HG03520 (cell line): ENCODE measurements around the gene TMEM178B.
"Not testable (repeated sequence)": the region's sequence is repeated elsewhere in the genome, so short reads cannot be mapped to it uniquely, and the experiment has no call there.

Source experiments
- ATAC-seq: cut with Tn5 transposase; IDR thresholded peaks from one replicate; pipeline ENCODE4 v1.9.1; 2021; ENCODE audit warnings: mild to moderate bottlenecking, moderate library complexity; ENCODE audit not compliant: unreplicated experiment

Gene TMEM178B

DNA sequence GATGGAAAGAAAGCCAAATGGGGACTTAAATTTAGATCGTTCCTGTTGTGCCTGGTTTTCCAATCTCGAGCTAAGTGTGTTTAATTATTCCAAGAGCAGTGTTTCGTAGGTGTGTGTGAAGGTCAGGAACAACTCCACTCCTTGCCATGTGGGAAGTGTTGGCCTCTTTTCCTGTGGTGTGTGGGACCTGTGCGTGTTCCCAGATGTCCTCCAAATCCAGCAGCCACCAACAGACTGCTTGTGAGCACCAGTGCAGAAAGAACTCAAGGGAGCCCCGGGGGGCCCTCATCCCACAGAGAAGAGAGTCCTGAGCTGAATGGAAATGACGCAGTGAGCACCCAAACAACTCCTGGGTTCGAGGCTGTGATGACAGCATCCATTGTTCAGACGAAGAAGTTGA lies 227.7 kb downstream of the TMEM178B start:
- ATAC-seq: no peak

DNA sequence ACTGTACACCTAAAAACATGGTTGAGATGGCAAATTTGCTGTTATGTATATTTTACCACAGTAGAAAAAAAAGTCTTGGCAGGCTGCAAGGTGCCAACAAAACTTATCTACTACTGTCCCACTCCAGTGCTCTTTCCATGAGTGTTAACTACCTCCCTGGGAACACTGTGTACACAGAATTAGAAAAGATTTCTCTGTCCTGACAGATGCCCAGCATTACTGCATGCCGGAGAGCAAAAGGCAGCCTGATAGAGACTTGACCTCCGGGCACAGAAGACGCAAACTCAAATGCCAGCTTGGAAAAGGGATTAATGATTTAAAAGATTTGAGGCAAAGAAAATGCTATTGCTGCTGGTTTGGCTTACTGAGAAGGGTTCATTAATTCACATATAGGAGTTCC lies 228.8 kb downstream of the TMEM178B start:
- ATAC-seq: no peak

DNA sequence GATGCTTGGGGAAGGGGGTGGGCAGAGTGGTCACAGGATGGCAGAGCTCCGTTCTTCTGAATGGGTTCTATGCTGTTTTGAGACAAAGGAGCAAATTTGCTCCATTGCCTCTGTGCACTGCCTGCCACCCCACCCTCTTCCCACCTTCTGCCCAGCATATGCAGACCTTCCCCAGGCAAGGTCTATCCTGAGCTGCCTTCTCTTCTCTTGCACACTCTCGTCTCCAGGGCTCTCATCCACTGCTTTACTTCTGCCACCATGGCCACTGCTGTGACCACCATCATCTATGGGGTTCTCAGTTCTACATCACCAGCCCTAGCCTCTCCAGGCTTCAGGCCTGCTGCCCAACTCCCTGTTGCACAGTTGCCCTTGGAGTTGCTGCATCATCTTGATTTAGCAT lies 230.4 kb downstream of the TMEM178B start:
- ATAC-seq: no peak

DNA sequence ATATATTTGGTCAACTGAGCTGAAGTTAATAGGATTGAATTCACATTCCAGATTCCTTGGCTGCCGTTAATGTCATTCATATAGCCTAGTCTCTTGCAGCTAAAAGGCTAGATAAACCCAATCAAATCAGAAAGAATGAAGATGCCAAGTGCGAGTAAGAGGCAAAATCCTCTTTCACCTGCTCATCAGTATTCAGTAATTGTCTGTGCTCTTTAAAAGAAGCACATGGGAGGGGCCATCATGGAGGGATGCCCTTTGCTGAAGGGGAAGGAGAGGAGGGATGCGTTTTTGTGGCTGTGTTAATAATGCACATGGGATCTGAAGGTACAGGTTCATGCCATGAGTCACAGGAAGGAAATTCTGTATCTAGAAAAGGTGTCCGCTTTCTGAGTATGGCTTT lies 232.2 kb downstream of the TMEM178B start:
- no peak for ATAC-seq

DNA sequence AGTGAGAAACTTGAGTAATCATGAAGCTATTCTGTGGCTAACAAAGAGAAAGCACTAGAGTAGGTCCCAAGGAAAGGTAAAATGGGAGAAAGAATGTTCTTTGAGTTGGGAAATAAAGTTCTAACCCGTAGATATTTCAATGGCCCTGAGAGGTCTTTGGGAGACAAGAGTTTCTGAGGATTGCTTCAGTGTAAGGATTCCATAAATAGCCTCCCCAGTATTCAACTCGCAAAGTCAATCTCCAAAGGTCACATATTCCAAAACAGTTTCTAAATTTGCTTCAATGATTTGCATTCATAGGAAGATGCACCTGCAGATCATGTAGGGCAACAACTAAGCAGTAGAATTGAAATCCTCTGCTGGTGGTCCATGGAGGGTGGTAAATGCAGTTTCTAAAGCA lies 238.5 kb downstream of the TMEM178B start:
- ATAC-seq: no peak

DNA sequence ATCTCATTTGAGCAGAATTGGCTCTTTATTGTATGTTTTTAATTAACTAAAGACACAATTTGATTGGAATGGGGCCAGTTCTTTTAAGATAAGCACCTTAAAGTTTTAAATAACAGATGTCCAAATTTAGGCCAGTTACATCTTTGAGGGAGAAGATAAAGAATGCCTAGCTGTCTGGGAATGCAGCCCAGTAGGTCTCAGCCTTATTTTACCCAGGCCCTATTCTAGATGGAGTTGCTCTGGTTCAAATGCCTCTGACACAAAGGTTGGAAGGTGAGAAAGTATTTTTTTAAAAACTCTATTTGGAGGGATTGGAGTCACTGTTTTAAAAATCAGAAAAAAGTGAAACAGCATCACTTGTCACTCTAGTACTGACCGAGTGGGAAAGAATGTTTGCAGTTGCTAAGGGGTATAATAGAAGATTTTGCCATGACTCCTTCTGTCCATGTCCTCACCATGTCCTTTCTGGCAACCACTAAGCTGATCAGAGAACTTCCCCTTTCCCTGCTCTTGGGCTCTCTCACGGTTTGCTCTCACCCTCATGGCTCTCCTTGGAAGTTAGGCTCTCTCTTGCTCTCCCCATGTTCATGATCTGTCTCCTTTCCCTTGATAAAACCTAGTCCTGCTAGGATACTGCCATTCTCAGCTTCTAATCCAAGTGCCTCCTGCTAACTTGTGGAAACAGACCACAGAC lies 239.1 kb downstream of the TMEM178B start:
- ATAC-seq: no peak

DNA sequence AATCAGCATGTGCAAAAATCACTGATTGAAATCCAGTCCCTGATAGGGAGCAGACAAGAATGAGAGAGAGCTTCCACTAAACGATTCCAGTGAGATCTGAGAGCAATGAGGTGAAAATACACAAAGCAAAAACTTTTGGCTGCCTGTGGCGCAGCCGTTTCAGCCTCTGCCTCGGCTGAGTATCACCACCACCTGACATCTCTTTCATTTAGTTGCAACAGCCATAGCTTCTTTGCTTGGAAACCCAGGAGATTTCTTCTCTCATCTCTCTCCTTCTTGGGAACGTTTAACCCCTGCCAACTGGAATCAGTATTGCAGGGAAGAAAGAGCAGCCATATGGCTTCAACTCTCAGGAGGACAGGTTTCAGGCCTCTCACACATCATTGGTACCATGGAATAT lies 240.0 kb downstream of the TMEM178B start:
- no peak for ATAC-seq

DNA sequence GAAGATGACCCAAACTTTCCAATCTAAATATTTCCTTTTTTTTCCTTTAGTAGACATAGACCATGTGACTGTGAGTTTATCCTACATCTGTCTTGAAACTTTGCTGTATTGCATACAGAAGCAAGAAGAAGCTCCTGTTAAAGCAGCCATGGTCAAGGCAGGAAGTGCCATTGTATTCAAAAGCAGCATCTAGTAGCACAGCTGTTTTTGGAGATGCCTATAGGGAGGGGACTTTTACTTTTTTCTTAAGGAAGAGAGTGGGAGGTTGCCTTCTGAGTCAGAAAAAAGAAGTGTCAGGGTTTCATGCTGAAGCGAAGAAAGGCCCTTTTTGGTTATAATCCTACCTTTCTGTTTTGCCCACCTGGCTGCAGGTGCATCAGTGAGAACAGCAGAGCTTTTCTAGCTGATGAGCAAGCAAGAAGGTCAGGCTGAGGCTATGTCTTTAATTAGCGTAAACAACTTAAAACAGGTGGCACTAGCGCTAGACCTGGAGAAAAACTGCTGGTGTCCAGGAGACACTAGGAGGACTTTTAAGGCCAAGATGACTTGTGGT lies 243.2 kb downstream of the TMEM178B start:
- ATAC-seq: no peak

DNA sequence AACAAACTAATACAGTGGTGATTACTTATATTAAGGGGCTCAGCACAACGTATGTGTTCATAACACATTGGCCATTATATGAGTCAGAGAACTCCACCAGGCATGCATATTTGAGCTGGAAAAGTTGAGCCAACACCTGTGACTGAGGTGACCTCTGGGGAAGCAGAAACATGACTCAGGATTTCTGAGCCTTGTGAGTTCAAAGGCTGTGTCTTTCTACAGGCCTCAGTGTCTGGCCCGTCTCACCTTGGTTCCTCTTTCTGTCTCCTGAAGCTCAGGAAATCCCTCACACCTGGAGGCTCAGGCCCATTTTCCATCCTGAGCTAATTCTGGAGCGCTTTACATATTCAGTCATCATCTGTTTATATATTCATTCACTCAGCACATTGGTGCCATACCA lies 246.4 kb downstream of the TMEM178B start:
- no peak for ATAC-seq

DNA sequence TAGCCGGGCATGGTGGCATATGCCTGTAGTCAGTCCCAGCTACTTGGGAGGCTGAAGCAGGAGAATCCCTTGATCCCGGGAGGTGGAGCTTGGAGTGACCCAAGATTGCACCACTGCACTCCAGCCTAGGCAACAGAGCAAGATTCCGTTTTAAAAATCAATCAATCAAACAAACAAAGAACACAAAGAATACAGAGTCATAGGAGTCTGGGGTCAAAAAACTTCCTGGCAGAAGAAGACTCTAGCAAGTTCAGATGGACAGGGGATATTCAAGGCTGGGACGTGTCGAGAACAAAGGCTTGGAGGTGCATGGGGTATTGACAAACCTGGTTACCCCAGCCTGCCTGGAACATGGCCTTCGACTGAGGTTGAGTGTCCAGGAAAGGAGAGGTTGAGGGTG lies 248.5 kb downstream of the TMEM178B start:
- ATAC-seq: no peak

DNA sequence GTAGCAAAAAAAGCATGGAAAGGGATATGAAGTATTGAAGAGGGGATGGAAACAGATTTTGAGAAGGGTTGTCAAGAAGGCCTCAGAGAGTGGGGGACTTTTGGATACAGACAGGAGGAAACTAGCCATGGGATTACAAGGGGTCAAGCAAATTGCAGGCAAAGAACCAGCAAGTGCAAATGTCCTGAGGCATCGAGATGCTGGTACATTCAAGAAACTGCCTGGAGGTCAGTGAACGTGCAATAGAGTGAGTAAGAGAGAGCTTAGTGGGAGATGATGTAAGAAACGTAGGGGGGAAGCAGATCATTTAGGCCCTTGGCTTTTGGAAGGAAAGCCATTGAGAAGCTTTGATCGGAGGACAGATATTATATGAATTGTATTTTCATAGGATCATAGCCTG lies 250.0 kb downstream of the TMEM178B start:
- no peak for ATAC-seq

DNA sequence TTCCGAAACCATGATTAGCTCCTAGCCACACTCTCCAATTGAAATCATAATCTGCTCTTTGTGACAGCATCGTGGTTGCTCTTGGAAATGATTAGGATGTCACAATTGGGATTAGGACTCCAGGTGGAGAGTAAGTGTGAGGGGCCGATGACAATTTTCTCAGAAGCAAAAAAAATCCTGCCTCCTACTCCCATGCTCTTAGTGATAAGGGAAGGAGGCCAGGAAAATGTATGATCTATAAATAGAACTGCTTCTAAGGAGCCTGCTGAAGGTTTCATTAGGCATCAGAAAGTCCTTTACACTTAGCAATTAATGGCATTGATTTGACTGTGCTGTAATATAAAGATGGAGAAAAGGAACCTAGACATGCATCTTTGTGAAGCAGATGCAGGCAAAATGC lies 251.0 kb downstream of the TMEM178B start:
- ATAC-seq: no peak

DNA sequence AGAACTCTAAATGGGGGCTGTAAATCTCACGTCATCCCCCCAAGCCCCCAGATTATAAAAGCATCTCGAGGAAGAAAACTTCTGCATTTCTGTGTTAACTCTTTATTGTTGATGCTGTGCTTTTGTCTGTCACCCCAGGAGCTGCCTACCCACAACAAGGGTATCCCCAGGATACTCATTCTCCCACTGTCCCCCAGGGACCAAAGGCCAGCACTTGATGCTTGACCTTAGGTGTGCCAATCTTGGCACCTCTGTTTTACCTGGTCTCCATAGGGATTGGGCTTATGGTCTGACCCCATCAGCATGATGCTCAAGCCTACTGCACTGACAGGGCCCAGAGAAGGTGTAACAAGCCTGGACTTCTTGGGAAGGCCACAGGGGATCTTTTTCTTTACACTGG lies 251.4 kb downstream of the TMEM178B start:
- ATAC-seq: no peak

DNA sequence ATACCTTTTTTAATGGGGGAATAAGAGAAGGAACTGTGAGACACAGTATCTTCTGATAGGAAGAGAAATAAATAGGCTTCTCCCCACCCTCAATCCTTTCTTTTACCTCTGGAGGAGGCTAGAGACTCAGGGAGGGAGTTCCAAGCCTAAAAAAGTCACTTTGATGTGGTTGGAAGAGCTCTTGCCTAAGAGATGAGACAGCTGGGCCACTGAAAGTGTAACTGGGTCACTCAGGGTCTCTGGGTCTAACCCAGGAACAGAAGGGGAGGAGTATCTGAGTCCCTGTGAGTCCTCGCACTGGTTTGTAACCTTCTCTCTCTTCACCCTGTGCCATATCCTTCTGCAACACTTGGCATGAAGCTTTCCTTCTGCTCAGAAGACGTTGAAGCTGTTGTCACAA lies 254.4 kb downstream of the TMEM178B start:
- no peak for ATAC-seq

DNA sequence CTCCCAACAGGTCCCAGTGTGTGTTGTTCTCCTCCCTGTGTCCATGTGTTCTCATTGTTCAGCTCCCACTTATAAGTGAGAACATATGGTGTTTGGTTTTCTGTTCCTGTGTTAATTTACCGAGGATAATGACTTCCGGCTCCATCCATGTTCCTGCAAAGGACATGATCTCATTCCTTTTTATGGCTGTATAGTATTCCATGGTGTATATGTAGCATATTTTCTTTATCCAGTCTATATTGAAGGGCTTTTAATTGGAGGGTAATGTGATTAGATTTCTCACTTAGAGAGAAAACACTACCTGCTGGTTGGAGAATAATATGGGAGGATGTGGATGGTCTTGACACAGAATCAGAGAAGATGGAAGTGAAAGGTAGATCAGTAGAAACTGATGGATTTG lies 256.4 kb downstream of the TMEM178B start:
- not testable (repeated sequence) for ATAC-seq

DNA sequence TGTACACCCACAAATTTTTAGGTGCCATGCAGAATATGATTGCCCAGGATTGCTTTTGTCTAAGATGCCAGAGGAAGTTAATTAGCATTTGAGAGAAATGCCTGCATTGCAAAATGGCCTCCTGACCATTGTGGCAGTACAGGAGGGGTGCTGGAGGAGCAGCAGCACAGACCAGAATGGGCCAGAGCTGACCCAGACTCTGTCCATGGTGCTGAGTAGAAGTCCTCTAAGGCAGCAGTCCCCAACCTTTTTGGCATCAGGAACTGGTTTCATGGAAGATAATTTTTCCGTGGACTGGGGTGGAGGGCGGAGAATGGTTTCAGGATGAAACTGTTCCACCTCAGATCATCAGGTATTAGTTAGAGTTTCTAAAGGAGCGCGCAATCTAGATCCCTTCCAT lies 259.6 kb downstream of the TMEM178B start:
- ATAC-seq: no peak

DNA sequence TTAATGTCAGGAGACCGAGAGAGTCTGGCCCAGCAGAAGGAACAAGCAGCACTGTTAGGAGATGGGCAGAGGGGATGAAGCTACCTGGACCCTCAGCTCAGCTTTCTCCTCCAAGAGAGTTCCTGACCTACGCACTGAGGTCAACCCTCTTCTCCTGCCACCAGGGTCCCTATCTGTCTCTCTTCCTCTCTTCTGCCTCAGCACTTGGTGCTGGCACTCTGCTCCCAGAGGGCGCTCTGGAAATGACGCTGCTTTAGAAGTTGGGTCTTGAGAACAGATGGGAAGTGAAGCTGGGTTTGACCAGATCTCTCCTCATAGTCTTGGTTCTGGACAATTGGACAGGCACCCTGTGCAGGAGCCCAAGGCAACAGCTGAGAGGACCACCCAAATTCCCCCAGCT lies 261.3 kb downstream of the TMEM178B start:
- no peak for ATAC-seq

DNA sequence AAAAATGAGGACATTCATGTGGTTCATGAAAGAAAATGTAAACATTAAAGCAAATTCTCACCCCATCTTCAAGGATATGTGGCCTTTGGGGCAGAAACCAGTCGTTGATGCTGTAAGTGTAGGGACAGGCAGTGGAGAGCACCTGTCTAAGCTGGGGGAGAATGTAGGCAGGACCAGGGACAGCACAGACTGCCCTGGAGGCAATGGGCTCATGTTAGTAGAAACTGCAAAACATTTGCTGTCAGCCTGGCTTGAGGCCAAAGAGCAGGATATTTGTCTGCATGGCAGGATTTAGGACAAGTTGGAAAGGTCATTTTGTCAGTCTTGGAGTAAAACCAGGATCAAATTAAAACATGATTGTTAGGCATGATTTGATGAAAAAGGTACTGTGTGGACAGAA lies 265.7 kb downstream of the TMEM178B start:
- no peak for ATAC-seq

DNA sequence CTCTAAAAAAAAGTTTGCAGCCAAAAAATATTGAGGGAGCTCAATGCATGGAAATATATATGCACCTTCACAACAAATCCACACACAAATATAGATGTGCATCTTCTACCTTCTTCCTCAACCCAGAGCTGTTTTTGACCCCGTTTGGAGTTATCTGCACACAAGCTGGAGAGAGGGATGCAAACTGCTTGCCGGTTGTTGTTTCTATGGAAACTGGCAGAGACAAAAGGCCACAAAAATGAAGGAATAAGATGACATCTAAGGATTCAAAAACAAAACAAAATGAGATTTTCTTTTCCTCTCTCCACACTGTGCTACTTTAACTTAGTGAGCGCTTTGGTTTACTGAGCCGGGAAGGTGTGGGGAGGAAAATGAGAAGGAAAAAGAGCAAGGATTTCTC lies 267.1 kb downstream of the TMEM178B start:
- ATAC-seq: no peak

DNA sequence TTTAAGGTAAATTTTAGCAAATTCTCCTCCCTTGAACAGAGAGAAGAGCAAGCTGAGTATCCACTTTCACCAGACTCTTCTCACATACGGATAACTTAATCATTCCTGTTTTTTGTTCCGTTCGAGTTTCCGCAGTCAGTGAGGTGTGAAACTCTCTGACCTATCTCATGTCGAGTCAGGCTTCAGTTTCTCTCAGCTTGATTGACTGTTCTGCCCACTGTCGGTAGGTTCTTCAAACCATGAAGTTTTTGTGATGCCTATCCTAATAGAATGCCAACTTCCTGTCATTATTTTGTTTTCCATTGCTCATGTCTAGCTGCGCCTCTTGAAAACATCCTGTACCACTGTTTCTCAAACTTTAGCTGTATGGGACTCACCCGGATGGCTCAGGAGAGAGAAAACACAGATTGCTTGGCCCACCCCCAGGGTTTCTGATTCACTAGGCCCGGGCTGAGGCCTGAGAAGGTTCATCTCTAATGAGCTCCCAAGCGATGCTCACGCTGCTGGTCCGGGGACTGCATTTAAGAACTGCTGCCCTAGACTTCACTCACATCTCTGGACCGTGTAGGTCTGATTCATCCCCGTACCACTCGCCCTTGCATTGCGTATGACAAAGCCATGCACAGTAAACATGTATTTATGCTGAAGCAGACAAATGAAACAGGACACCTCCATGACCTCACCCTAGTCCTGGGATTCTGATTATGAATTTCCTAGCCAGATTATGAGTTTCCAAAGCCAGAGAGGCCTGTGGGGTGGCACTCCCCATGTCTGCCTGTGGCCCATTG lies 269.0 kb downstream of the TMEM178B start:
- ATAC-seq: no peak

DNA sequence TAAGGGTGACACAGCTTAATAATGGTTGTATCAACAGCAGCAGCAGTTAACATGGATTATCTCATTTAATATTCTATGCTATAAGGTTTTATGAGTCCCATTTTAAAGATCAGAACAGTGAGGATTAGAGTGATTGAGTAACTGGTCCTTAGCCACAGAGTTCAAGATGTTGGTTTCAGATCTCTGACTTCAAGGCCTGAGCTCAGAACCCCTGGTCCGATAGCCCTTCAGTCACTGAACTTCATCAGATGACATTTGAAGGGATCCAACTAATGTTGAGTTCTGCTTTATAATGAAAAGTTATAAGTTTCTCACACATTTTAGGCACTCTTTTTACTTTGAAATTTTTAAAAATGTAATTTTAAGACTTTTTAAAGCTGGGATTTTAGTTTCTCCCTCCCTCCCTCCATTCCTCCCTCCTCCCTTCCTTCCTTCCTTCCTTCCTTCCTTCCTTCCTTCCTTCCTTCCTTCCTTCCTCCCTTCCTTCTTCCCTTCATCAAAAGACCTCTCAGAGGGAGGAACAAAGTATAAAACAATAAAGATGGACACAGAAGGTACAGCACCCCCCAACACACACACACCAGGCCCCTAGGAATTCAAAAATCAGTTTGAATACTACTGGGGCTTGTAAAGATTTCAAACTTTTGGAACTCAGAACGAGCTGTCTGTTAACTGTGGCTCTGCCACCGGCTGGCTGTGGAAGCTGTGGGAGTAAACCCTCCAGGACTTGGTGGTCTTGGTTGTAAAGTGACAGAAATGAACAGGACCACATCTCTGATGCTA lies 270.5 kb downstream of the TMEM178B start:
- no peak for ATAC-seq

DNA sequence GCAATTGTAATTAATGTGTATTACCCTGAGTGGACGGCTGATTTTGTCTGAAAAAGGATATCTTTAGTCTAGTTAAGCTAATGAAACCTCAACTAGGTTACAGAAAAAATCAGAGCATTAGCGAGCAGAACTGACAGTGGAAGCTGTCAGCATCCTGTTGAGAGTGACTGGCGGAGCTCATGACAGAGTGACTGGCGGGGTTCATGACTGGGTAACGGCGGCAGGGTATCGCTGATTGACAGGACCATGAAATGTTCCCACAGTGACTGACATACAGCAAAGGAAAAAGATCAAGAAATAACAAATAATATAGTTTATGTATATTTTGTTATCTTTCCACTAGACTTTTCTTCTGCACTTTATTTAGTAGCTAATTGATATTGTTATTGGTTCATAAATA lies 274.9 kb downstream of the TMEM178B start:
- ATAC-seq: no peak
